Neuronal stem cell (in vitro differentiated cells): ENCODE data around the gene NOM1.

Experiments used
- DNase-seq: peaks from one replicate; pipeline ENCODE4 v3.0.0-alpha.2; 2013; ENCODE audit warnings: low spot score
- H2AFZ ChIP-seq: one replicate; pipeline ENCODE4 v1.6.1; 2013; ENCODE audit warnings: mild to moderate bottlenecking, low read length, inconsistent platforms
- H2AK5ac ChIP-seq: 2 replicates; pipeline ENCODE4 v1.6.1; 2013; ENCODE audit warnings: low read depth, mild to moderate bottlenecking, inconsistent platforms, low read length, moderate library complexity, mixed read lengths
- H2BK120ac ChIP-seq: 2 replicates; pipeline ENCODE4 v1.6.1; 2013; ENCODE audit warnings: low read depth, mild to moderate bottlenecking, inconsistent platforms, low read length, moderate library complexity, mixed read lengths
- H2BK12ac ChIP-seq: one replicate; pipeline ENCODE4 v1.6.1; 2013; ENCODE audit warnings: low read length, inconsistent platforms
- H2BK15ac ChIP-seq: 2 replicates; pipeline ENCODE4 v1.6.1; 2013; ENCODE audit warnings: mild to moderate bottlenecking, low read length, inconsistent platforms, mixed read lengths
- H2BK5ac ChIP-seq: one replicate; pipeline ENCODE4 v1.6.1; 2013; ENCODE audit warnings: inconsistent platforms, mild to moderate bottlenecking, low read length, moderate library complexity
- H3K14ac ChIP-seq: one replicate; pipeline ENCODE4 v1.6.1; 2013; ENCODE audit warnings: low read length, inconsistent platforms
- H3K18ac ChIP-seq: 2 replicates; pipeline ENCODE4 v1.6.1; 2013; ENCODE audit warnings: low read length, inconsistent platforms
- H3K23ac ChIP-seq: 2 replicates; pipeline ENCODE4 v1.6.1; 2013; ENCODE audit warnings: low read depth, mild to moderate bottlenecking, mixed read lengths, low read length, inconsistent platforms; ENCODE audit not compliant: poor library complexity
- H3K27ac ChIP-seq: replicated peaks from 3 replicates; pipeline ENCODE4 v1.5.1; 2013; ENCODE audit warnings: low read length, inconsistent platforms
- H3K27me3 ChIP-seq, 3 experiments: 2 replicates each; pipeline ENCODE4 v1.6.1; 2013; ENCODE audit warnings: low read length in 3 of 3, mild to moderate bottlenecking in 2 of 3, inconsistent platforms in 1 of 3, low read depth in 1 of 3, mixed read lengths in 1 of 3, moderate library complexity in 1 of 3; ENCODE audit not compliant: control insufficient read depth in 3 of 3, insufficient read depth in 3 of 3
- H3K36me3 ChIP-seq, 2 donors: replicated peaks in 1 of 2; 2 replicates each; pipeline ENCODE4 v1.6.1; 2013; ENCODE audit warnings: low read length in 2 of 2; ENCODE audit not compliant: control insufficient read depth in 2 of 2, insufficient read depth in 2 of 2
- H3K4ac ChIP-seq: 2 replicates; pipeline ENCODE4 v1.6.1; 2013; ENCODE audit warnings: inconsistent platforms, mild to moderate bottlenecking, low read length, moderate library complexity
- H3K4me1 ChIP-seq, 2 donors: 1 replicate in 1 of 2; 2 replicates in 1 of 2; pipeline ENCODE4 v1.6.1; 2013; ENCODE audit warnings: low read length in 2 of 2, low read depth in 1 of 2; ENCODE audit not compliant: control insufficient read depth in 2 of 2, insufficient read depth in 1 of 2
- H3K4me2 ChIP-seq: one replicate; pipeline ENCODE4 v1.6.1; 2013; ENCODE audit warnings: mild to moderate bottlenecking, low read length, inconsistent platforms; ENCODE audit not compliant: insufficient read depth, poor library complexity, severe bottlenecking
- H3K4me3 ChIP-seq, 2 donors: 2 replicates each; pipeline ENCODE4 v1.5.1; 2013; ENCODE audit warnings: low read length in 2 of 2, mild to moderate bottlenecking in 2 of 2, inconsistent platforms in 1 of 2, moderate library complexity in 1 of 2
- H3K79me1 ChIP-seq: one replicate; pipeline ENCODE4 v1.6.1; 2013; ENCODE audit warnings: low read depth, mild to moderate bottlenecking, inconsistent platforms, low read length, moderate library complexity
- H3K9ac ChIP-seq: one replicate; pipeline ENCODE4 v1.6.1; 2013; ENCODE audit warnings: mild to moderate bottlenecking, low read depth, low read length, inconsistent platforms; ENCODE audit not compliant: poor library complexity
- H3K9me3 ChIP-seq, 2 donors: replicated peaks in 1 of 2; 2 replicates each; pipeline versions ENCODE3 to v1.6.1; 2013; ENCODE audit warnings: low read length in 2 of 2, mild to moderate bottlenecking in 2 of 2, inconsistent platforms in 1 of 2, low read depth in 1 of 2, mixed read lengths in 1 of 2, moderate library complexity in 1 of 2; ENCODE audit not compliant: control insufficient read depth in 2 of 2, insufficient read depth in 1 of 2
- H4K8ac ChIP-seq: one replicate; pipeline ENCODE4 v1.6.1; 2013; ENCODE audit warnings: low read depth, mild to moderate bottlenecking, inconsistent platforms, low read length, moderate library complexity
- H4K91ac ChIP-seq: one replicate; pipeline ENCODE4 v1.6.1; 2013; ENCODE audit warnings: low read length, low read depth, mild to moderate bottlenecking, inconsistent platforms; ENCODE audit not compliant: poor library complexity
- WGBS, 2 donors: extraction: QIAGEN DNeasy Blood & Tissue Kit; methylation state at CpG; one replicate each; pipeline ENCODE4 v1.1.7; 2013; ENCODE audit warnings: missing lambda C conversion rate in 2 of 2, mixed read lengths in 1 of 2; ENCODE audit not compliant: insufficient read length in 2 of 2, insufficient replicate concordance in 1 of 2; ENCODE audit errors: extremely low coverage in 2 of 2; 5-methylcytosine and 5-hydroxymethylcytosine counted together

NOM1 gene

DNA sequence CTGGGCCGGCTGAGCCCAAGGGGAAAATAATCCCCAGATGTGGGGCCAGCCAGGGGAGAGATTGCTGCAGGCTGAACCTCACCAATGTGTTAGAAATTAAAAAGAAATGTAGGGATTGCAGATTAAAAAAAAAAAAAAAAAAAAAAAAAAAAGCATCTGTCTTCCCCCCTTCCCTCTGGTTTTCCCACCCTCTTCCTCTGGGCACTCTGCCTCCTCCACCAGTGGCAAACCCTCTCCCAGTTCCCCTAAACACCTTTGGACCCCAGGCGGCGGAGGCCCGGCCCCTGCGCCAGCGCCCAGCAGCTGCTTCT, 53.9 kb downstream of the NOM1 start:
- H3K4me3 ChIP-seq: no peak overlapping the region
- no peak overlapping the region for H2BK15ac ChIP-seq

GRCh38 chr7:157003756-157004520, 54.4 kb downstream of the NOM1 start:
- no peak overlapping the region for H2BK12ac ChIP-seq
- no CpG with 5 or more reads among the region's 60 CpGs for WGBS, 2 donors
- no peak overlapping the region for H3K4me3 ChIP-seq
- peak overlapping the region; percentile 45 for H3K23ac ChIP-seq
- no peak overlapping the region for H2BK120ac ChIP-seq
- H4K91ac ChIP-seq: no peak overlapping the region
- H3K9me3 ChIP-seq: no peaks in the 10 kb centered on the region
- no peak overlapping the region for H3K9ac ChIP-seq
- peak overlapping the region; percentile 14 for H3K4me2 ChIP-seq
- H3K36me3 ChIP-seq: no peaks in the 10 kb centered on the region
- peak overlapping the region; percentile 35 for H3K18ac ChIP-seq
- DNase-seq: no peak
- H3K14ac ChIP-seq: no peak overlapping the region
- no peak overlapping the region for H3K4ac ChIP-seq
- H4K8ac ChIP-seq: no peak overlapping the region
- H3K79me1 ChIP-seq: no peaks in the 10 kb centered on the region
- H3K4me1 ChIP-seq: peaks cover 9 to 13% of the 10 kb centered on the region in 2 donors
- H2BK5ac ChIP-seq: no peak overlapping the region
- H2BK15ac ChIP-seq: no peak overlapping the region
- no peak overlapping the region for H3K27ac ChIP-seq
- peak overlapping the region; percentile 66 for H2AFZ ChIP-seq
- H3K27me3 ChIP-seq: peaks cover 69 to 97% (median 96%) of the 10 kb centered on the region in 3 experiments
- peak overlapping the region; percentile 46 for H2AK5ac ChIP-seq

More for the DNA sequence above, 53.9 kb downstream of the NOM1 start:
- H3K18ac ChIP-seq: no peak overlapping the region
- no peak overlapping the region for H2BK5ac ChIP-seq
- H3K14ac ChIP-seq: no peak overlapping the region
- H3K4ac ChIP-seq: no peak overlapping the region
- no peak overlapping the region for H4K91ac ChIP-seq
- H3K9ac ChIP-seq: no peak overlapping the region
- WGBS, 2 donors: no CpG with 5 or more reads among the region's 6 CpGs
- no peak overlapping the region for H3K27ac ChIP-seq
- H3K36me3 ChIP-seq: no peaks in the 10 kb centered on the region
- H2AFZ ChIP-seq: peak overlapping the region; percentile 49
- H2BK120ac ChIP-seq: no peak overlapping the region
- peaks cover 9 to 13% of the 10 kb centered on the region in 2 donors for H3K4me1 ChIP-seq
- no peak overlapping the region for H3K4me2 ChIP-seq
- H4K8ac ChIP-seq: no peak overlapping the region
- peaks cover 63 to 97% (median 96%) of the 10 kb centered on the region in 3 experiments for H3K27me3 ChIP-seq
- peak overlapping the region; percentile 46 for H2AK5ac ChIP-seq
- no peak overlapping the region for H2BK12ac ChIP-seq
- no peak overlapping the region for H3K23ac ChIP-seq
- DNase-seq: no peak
- H3K9me3 ChIP-seq: no peaks in the 10 kb centered on the region
- no peaks in the 10 kb centered on the region for H3K79me1 ChIP-seq

GRCh38 chr7:157004521-157005455, 55.3 kb downstream of the NOM1 start:
- H2AK5ac ChIP-seq: no peak overlapping the region
- no peaks in the 10 kb centered on the region for H3K9me3 ChIP-seq
- no peak overlapping the region for H3K27ac ChIP-seq
- no peak overlapping the region for H3K4me2 ChIP-seq
- no peak overlapping the region for H3K4ac ChIP-seq
- peak overlapping the region; percentile 81 for H2AFZ ChIP-seq
- H3K79me1 ChIP-seq: no peaks in the 10 kb centered on the region
- WGBS, 2 donors: no CpG with 5 or more reads among the region's 56 CpGs
- H2BK15ac ChIP-seq: no peak overlapping the region
- H4K8ac ChIP-seq: no peak overlapping the region
- H3K4me3 ChIP-seq: no peak overlapping the region
- no peak overlapping the region for H3K9ac ChIP-seq
- no peak overlapping the region for H3K23ac ChIP-seq
- no peak overlapping the region for H3K14ac ChIP-seq
- H3K36me3 ChIP-seq: no peaks in the 10 kb centered on the region
- H3K4me1 ChIP-seq: peaks cover 7 to 13% of the 10 kb centered on the region in 2 donors
- no peak for DNase-seq
- H3K18ac ChIP-seq: peak overlapping the region; percentile 49
- peaks cover 75 to 97% (median 96%) of the 10 kb centered on the region in 3 experiments for H3K27me3 ChIP-seq
- H2BK12ac ChIP-seq: no peak overlapping the region
- H2BK120ac ChIP-seq: no peak overlapping the region
- H4K91ac ChIP-seq: no peak overlapping the region
- no peak overlapping the region for H2BK5ac ChIP-seq
